Endothelial cell of umbilical vein (primary cell): Measurements from ENCODE around the gene PFKP. TPM values are rescaled to one million over a fixed set of nuclear protein-coding genes. Genes with fewer than 3 reads are reported as not detected.

Source experiments
- BruUV-seq: library from RNA; stranded (reverse); fragments of 400-500 nt; replicated peaks from 2 replicates; lab custom pipeline; 2021; lab: Mats Ljungman, UMichigan
- CTCF ChIA-PET: fragments of 300-600, 350-600 bp; sonication (Branson Sonifier 250); formaldehyde crosslinking; loops from one replicate; lab custom pipeline; 2021; ENCODE audit warnings: antibody characterized with exemption, inconsistent platforms; lab: Charles Lee
- POLR2A ChIA-PET: fragments of 300-600, 350-600 bp; sonication (Branson Sonifier 250); formaldehyde crosslinking; loops from one replicate; lab custom pipeline; 2021; ENCODE audit warnings: antibody characterized with exemption, inconsistent platforms; lab: Charles Lee
- DNase-seq: peaks from one replicate; pipeline ENCODE4 v3.0.0-alpha.2; 2011; ENCODE audit warnings: low read depth, low spot score
- FAIRE-seq: peaks from 2 replicates; lab custom pipeline; 2011; peaks lifted over from hg19 to GRCh38; lab: Jason Lieb, UNC
- H2AFZ ChIP-seq: 2 replicates; pipeline ENCODE4 v1.6.0; 2012; ENCODE audit warnings: low read depth, low read length, control low read depth, inconsistent platforms
- H3K27ac ChIP-seq: 2 replicates; pipeline ENCODE4 v1.5.1; 2011; ENCODE audit warnings: low read depth, mild to moderate bottlenecking, control low read depth, low read length, moderate library complexity; ENCODE audit not compliant: insufficient read depth
- H3K27me3 ChIP-seq, 2 experiments: 2 replicates each; pipeline versions ENCODE4 v1.6.0 to v1.6.1; 2011; ENCODE audit warnings: low read length in 2 of 2, mixed read lengths in 1 of 2; ENCODE audit not compliant: control insufficient read depth in 2 of 2, insufficient read depth in 2 of 2
- H3K36me3 ChIP-seq, 2 experiments: 2 replicates in 1 of 2; 3 replicates in 1 of 2; pipeline ENCODE4 v1.5.1; 2011; ENCODE audit warnings: low read length in 2 of 2, mild to moderate bottlenecking in 1 of 2, moderate library complexity in 1 of 2; ENCODE audit not compliant: control insufficient read depth in 2 of 2, insufficient read depth in 2 of 2; ENCODE audit errors: extremely low read depth in 1 of 2
- H3K4me1 ChIP-seq: 3 replicates; pipeline ENCODE4 v1.5.1; 2011; ENCODE audit warnings: mild to moderate bottlenecking, low read length; ENCODE audit not compliant: control insufficient read depth, insufficient read depth; ENCODE audit errors: extremely low read depth
- H3K4me2 ChIP-seq: 2 replicates; pipeline ENCODE4 v1.6.1; 2011; ENCODE audit warnings: low read length, control low read depth, mixed read lengths; ENCODE audit not compliant: insufficient read depth
- H3K4me3 ChIP-seq, 3 experiments: fragments of 200-600 bp in 1 of 3; sonication (generic), shearing (Covaris generic) in 1 of 3; replicated peaks in 1 of 3; 2 replicates each; pipeline ENCODE4 v1.5.1; 2011 to 2016; ENCODE audit warnings: control low read depth in 3 of 3, low read length in 3 of 3, mild to moderate bottlenecking in 2 of 3, inconsistent platforms in 1 of 3, low read depth in 1 of 3, moderate library complexity in 1 of 3; ENCODE audit not compliant: insufficient read depth in 1 of 3
- H3K79me2 ChIP-seq: 2 replicates; pipeline ENCODE4 v1.6.0; 2012; ENCODE audit warnings: low read length, inconsistent platforms; ENCODE audit not compliant: control insufficient read depth, insufficient read depth
- H3K9ac ChIP-seq: replicated peaks from 2 replicates; pipeline ENCODE3; 2011; ENCODE audit warnings: low read length, control low read depth; ENCODE audit not compliant: insufficient read depth; ENCODE audit errors: extremely low read depth
- H3K9me1 ChIP-seq: replicated peaks from 3 replicates; pipeline ENCODE4 v1.6.0; 2011; ENCODE audit warnings: mild to moderate bottlenecking, low read length; ENCODE audit not compliant: control insufficient read depth, insufficient read depth; ENCODE audit errors: extremely low read depth
- H3K9me3 ChIP-seq: replicated peaks from 2 replicates; pipeline ENCODE4 v1.5.1; 2012; ENCODE audit warnings: low read length, inconsistent platforms; ENCODE audit not compliant: control insufficient read depth, insufficient read depth
- H4K20me1 ChIP-seq: replicated peaks from 2 replicates; pipeline ENCODE3; 2011; ENCODE audit warnings: mild to moderate bottlenecking, low read length; ENCODE audit not compliant: control insufficient read depth, insufficient read depth; ENCODE audit errors: extremely low read depth
- EZH2 ChIP-seq: IDR thresholded peaks from 2 replicates; pipeline ENCODE4 v1.6.1; 2012; ENCODE audit warnings: borderline replicate concordance, low read depth, mild to moderate bottlenecking, moderate library complexity, low read length, inconsistent platforms; ENCODE audit not compliant: severe bottlenecking
- FOS ChIP-seq: IDR thresholded peaks from 2 replicates; pipeline ENCODE4 v1.6.1; 2011; ENCODE audit warnings: mild to moderate bottlenecking, low read length, moderate library complexity, borderline replicate concordance; ENCODE audit not compliant: insufficient read depth
- GATA2 ChIP-seq: IDR thresholded peaks from 2 replicates; pipeline ENCODE4 v1.7.0; 2011; ENCODE audit warnings: low read depth, mild to moderate bottlenecking, moderate library complexity, mixed read lengths, low read length; ENCODE audit not compliant: insufficient read length, insufficient read depth
- JUN ChIP-seq: IDR thresholded peaks from 2 replicates; pipeline ENCODE4 v1.6.1; 2011; ENCODE audit warnings: borderline replicate concordance, low read depth; ENCODE audit not compliant: insufficient read length, insufficient read depth
- MYC ChIP-seq: IDR thresholded peaks from one replicate; pipeline ENCODE4 v1.6.1; 2011; ENCODE audit warnings: mild to moderate bottlenecking, low read depth, low read length
- POLR2A ChIP-seq: IDR thresholded peaks from 2 replicates; pipeline ENCODE4 v1.6.1; 2012; ENCODE audit warnings: low read depth, mild to moderate bottlenecking, control low read depth, low read length
- POLR2AphosphoS5 ChIP-seq: IDR thresholded peaks from 2 replicates; pipeline ENCODE4 v1.6.1; 2012; ENCODE audit warnings: low read depth, mild to moderate bottlenecking, control low read depth, low read length, moderate library complexity; ENCODE audit not compliant: insufficient read depth
- dilution Hi-C: fragments of 300-500 bp; cut with MboI; formaldehyde crosslinking; loops from one replicate; pipeline ENCODE4 v1.15.0; 2019; ENCODE audit warnings: low sequenced_read_pairs; ENCODE audit not compliant: extremely low pct_ligation_motif_present
- intact Hi-C: fragments of 100-400 bp; cut with micrococcal nuclease; formaldehyde crosslinking; loops from one replicate; pipeline ENCODE4 v1.10.0; 2022
- polyA plus RNA-seq, 4 experiments: library from polyadenylated mRNA; depleted of rRNA in 3 of 4; stranded (reverse) in 3 of 4; unstranded in 1 of 4; fragments of >200 nt; gene quantifications; 2 replicates each; pipeline versions ENCODE4 v1.2.1 to v1.2.3, GENCODE V29; 2011 to 2012; ENCODE audit warnings: missing spikeins in 1 of 4
- total RNA-seq: library from RNA; stranded (reverse); gene quantifications from 2 replicates; pipeline ENCODE4 v1.2.3, GENCODE V29; 2021
- TF ChIP-seq, protein P1 (sequence below), 2 donors: IDR thresholded peaks; 1 replicate in 1 of 2; 2 replicates in 1 of 2; pipeline ENCODE4 v1.5.1; 2011; ENCODE audit warnings: low read length in 2 of 2, mild to moderate bottlenecking in 2 of 2, moderate library complexity in 2 of 2, control low read depth in 1 of 2, inconsistent platforms in 1 of 2, low read depth in 1 of 2; ENCODE audit not compliant: insufficient read depth in 1 of 2; ENCODE audit errors: extremely low read depth in 1 of 2
- TF ChIP-seq, protein P2 (sequence below): IDR thresholded peaks from 2 replicates; pipeline ENCODE4 v1.6.1; 2011; ENCODE audit not compliant: insufficient read depth, insufficient read length

Gene PFKP
- total and polyA plus RNA-seq, 2 donors (not counting 3 experiments of a cell fraction or from before 2014, with no cell fraction given), result 185 to 359 TPM

DNA sequence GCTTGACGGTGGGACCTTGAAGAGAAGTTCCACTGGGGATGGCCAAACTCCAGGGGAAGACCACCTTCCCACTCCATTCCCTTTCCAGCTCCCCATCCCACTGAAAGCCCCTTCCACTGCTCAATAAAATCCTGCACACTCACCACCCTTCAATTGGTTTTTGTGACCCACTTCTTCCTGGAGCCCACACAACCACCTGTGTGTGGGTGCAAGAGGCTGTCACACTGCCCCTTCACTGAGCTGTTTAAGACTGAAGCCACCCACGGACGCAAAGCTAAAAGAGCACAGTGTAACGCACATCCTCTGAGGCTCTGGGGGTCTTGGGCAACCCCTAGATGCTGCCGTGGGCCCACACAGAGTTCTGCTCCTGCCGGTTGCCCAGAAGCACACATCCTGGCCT, 118.0 kb downstream of the PFKP start:
- Histone ChIP-seq H3K27ac (no peak overlapping the region), H3K36me3 (no peaks in the 10 kb centered on the region), H3K4me1 (no peaks in the 10 kb centered on the region), H3K4me2 (no peak overlapping the region), H3K9me3 (no peaks in the 10 kb centered on the region), H3K9me1 (no peaks in the 10 kb centered on the region), H4K20me1 (no peaks in the 10 kb centered on the region), H3K4me3 (no peak overlapping the region), H3K9ac (no peak overlapping the region), H3K79me2 (no peaks in the 10 kb centered on the region), H3K27me3 (peaks cover 23 to 30% of the 10 kb centered on the region in 2 experiments), H2AFZ (no peak overlapping the region)
- TF ChIP-seq MYC (no peak), FOS (no peak), EZH2 (no peak), POLR2A (no peak), GATA2 (no peak), POLR2AphosphoS5 (no peak), JUN (no peak)
- TF ChIP-seq, protein P1, sequence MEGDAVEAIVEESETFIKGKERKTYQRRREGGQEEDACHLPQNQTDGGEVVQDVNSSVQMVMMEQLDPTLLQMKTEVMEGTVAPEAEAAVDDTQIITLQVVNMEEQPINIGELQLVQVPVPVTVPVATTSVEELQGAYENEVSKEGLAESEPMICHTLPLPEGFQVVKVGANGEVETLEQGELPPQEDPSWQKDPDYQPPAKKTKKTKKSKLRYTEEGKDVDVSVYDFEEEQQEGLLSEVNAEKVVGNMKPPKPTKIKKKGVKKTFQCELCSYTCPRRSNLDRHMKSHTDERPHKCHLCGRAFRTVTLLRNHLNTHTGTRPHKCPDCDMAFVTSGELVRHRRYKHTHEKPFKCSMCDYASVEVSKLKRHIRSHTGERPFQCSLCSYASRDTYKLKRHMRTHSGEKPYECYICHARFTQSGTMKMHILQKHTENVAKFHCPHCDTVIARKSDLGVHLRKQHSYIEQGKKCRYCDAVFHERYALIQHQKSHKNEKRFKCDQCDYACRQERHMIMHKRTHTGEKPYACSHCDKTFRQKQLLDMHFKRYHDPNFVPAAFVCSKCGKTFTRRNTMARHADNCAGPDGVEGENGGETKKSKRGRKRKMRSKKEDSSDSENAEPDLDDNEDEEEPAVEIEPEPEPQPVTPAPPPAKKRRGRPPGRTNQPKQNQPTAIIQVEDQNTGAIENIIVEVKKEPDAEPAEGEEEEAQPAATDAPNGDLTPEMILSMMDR (IDR thresholded peaks at IDR 0.05; ENCODE audit: extremely low read depth in 1 of 2, insufficient read depth in 1 of 2, low read depth in 1 of 2, low read length in 2 of 2), result no peak
- TF ChIP-seq, protein P2, sequence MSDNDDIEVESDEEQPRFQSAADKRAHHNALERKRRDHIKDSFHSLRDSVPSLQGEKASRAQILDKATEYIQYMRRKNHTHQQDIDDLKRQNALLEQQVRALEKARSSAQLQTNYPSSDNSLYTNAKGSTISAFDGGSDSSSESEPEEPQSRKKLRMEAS, result no peak
- intact Hi-C loops (no loop called here), dilution Hi-C loops (no loop called here)
- ChIA-PET POLR2A (no interaction called here), CTCF (no interaction called here)
- FAIRE-seq (no peak), DNase-seq (no peak)
- no TSS peak for BruUV-seq
